RWPE1 (cell line): ENCODE results near the gene NUP107.

ENCODE experiments used
- CTCF ChIA-PET: fragments of 350-600 bp; sonication (Branson Sonifier 250); formaldehyde crosslinking; extraction: SDS; loops from one replicate; lab custom pipeline; 2021; lab: Yijun Ruan, JAX
- POLR2A ChIA-PET: fragments of 400-600 bp; formaldehyde crosslinking; extraction: SDS; loops from one replicate; lab custom pipeline; 2020; ENCODE audit warnings: antibody characterized with exemption; ENCODE audit not compliant: low non-redundant PET; lab: Yijun Ruan, JAX
- DNase-seq: peaks from one replicate; pipeline ENCODE4 v3.0.0; 2012; ENCODE audit warnings: low spot score
- H3K27ac ChIP-seq: fragments of 450-650 bp; 2 replicates; pipeline ENCODE4 v1.5.1; 2017
- TF ChIP-seq, protein P1 (sequence below): fragments of 450-650 bp; conservative IDR thresholded peaks from 2 replicates; pipeline ENCODE4 v1.5.1; 2017; ENCODE audit warnings: low read depth, mild to moderate bottlenecking

The NUP107 gene

DNA sequence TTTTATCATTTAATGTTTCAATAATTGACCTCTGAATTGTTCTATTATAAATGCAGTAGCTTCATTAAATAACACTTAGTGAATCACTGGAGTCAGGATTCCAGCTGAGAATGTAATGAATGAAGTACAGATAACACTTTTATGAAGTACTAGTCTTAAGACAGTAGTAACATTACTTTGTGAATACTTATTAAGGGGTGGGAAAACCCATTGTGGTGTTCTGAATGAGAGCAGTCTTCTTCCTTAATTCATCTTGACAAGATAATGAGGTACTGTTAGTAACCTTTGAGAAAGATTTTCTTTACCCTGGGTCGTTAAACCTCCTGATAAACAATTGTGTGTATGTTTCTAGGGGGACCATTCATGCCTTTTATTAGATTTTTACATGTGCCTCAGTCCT, 12.7 kb downstream of the NUP107 start:
- no peak for DNase-seq
- TF ChIP-seq, protein P1, sequence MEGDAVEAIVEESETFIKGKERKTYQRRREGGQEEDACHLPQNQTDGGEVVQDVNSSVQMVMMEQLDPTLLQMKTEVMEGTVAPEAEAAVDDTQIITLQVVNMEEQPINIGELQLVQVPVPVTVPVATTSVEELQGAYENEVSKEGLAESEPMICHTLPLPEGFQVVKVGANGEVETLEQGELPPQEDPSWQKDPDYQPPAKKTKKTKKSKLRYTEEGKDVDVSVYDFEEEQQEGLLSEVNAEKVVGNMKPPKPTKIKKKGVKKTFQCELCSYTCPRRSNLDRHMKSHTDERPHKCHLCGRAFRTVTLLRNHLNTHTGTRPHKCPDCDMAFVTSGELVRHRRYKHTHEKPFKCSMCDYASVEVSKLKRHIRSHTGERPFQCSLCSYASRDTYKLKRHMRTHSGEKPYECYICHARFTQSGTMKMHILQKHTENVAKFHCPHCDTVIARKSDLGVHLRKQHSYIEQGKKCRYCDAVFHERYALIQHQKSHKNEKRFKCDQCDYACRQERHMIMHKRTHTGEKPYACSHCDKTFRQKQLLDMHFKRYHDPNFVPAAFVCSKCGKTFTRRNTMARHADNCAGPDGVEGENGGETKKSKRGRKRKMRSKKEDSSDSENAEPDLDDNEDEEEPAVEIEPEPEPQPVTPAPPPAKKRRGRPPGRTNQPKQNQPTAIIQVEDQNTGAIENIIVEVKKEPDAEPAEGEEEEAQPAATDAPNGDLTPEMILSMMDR, result no peak
- H3K27ac ChIP-seq, result no peak overlapping the region
- POLR2A ChIA-PET, result no interaction called here
- CTCF ChIA-PET, result no interaction called here

DNA sequence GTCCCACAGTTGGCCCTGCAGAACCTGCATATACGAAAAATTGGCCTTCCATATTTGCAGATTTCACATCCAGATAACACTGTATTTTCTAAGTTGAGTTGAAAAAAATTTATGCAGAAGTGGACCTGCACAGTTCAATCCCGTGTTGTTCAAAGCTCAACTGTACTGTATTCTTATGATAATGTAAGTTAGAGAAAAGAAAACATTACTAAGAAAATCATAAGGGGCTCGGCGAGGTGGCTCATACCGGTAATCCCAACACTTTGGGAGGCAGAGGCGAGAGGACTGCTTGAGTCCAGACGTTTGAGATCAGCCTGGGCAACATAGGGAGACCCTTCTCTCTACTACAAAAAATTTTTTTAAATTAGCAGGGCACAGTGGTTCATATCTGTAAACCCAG, 41.0 kb downstream of the NUP107 start:
- CTCF ChIA-PET, result interaction anchor here (0.7 kb wide), 1 partner anchor 1420 kb away, joined by 3 read pairs; no protein-coding TSS in a partner anchor
- H3K27ac ChIP-seq, result no peak overlapping the region
- POLR2A ChIA-PET, result no interaction called here
- TF ChIP-seq, protein P1, result no peak
- DNase-seq, result no peak

DNA sequence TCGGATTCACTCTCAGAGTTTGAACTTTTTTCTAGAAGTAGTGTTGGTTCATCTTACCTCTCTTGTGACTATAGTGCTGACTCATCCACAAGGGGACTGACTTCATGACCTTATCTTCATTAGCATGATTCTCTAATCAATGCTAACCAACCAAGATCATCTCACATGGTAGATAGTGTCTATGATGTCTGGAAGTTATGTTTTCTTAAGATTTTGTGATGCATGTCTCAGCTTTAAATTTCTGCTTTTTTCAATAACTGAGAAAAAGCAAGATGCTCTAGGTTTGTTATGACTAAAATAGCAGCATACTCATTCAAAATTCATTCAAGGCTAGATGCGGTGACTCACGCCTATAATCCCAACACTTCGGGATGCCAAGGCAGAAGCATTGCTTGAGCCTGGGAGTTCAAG, 46.9 kb downstream of the NUP107 start:
- H3K27ac ChIP-seq, result no peak overlapping the region
- ChIA-PET POLR2A (no interaction called here), CTCF (interaction anchor here (0.6 kb wide), 1 partner anchor 369 kb away, joined by 3 read pairs; no protein-coding TSS in a partner anchor)
- no peak for DNase-seq
- TF ChIP-seq, protein P1, result no peak

DNA sequence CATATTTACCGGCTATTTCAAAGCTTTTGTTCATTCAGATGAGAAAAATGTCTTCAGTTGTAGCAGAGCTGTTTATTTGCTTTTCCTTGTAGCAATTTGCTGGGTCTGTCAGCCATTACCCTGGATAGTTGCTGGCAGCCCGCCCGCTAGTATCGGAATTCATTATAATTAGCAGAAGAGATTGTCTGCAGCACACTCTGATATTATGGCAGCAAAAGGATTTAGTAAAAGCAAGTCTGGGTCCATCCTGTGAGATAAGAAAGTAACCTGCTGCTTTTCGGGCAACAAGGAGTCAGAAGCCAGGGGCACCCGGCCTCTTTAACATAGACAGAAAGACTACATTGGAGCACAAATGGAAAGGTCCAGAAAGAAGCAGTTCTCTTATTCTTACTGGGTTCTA, 53.1 kb downstream of the NUP107 start:
- no peak for DNase-seq
- TF ChIP-seq, protein P1, result no peak
- H3K27ac ChIP-seq, result no peak overlapping the region
- ChIA-PET POLR2A (no interaction called here), CTCF (interaction anchor here (0.7 to 0.9 kb wide), 2 partner anchors 69 to 127 kb away, joined by 3 to 4 read pairs; no protein-coding TSS in a partner anchor)

DNA sequence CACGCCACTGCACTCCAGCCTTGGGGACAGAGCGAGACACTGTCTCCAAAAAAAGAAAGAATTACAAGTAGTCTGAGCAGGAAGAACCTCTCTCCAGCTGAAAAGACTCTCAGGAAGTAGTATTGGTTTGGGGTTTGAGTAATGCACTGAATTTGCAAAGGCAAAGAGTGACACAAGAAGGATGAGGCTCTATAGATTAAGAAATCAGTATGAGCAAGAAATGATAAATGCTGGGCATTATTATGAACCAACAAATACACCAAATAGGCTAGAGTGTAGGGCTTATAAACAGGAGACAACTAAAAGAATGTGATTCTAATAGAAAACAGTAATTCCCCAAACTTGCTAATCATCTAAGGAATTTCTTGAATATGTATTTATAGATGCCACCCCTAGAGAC, 56.6 kb downstream of the NUP107 start:
- DNase-seq, result no peak
- no peak overlapping the region for H3K27ac ChIP-seq
- POLR2A ChIA-PET, result no interaction called here
- CTCF ChIA-PET, result no interaction called here
- TF ChIP-seq, protein P1, result no peak

DNA sequence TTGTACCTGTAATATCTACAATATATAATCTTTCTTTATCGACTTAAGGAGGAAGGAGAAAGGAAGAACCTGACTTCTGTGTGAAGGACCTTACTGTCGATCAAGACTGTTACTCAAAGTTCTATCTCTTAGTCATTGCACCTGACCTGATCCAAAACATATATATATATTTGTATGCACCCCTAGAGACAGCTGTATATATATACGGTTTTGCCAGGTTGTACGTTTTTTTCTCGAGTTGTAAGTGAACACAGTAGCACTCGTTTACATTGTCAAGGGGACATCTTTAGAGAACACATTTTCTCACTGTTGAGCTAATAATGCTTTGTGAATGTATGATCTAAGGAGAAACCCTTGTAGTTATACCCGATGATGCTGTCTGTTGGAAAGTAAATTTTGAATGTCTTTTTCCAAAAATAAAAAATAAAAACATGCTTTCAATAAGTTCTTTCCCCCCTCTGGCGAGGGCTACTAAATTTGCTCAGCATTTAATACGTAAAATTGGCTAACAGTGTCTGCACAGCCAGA, 58.7 kb downstream of the NUP107 start:
- CTCF ChIA-PET, result interaction anchor here (0.7 kb wide), 1 partner anchor 10 kb away, joined by 3 read pairs; no protein-coding TSS in a partner anchor

More for the DNA sequence above, 58.7 kb downstream of the NUP107 start:
- TF ChIP-seq, protein P1, result no peak
- POLR2A ChIA-PET, result no interaction called here
- peak overlapping the region; percentile 87 for H3K27ac ChIP-seq
- DNase-seq, result peak; percentile 5
